Tibial artery (tissue), 4 donors: ENCODE measurements around the gene GIMAP5.
"Not testable (repeated sequence)": the region's sequence is repeated elsewhere in the genome, so short reads cannot be mapped to it uniquely, and the experiment has no call there.

Source experiments
- DNase-seq, 2 donors: peaks; one replicate each; pipeline ENCODE4 v3.0.0-alpha.2; 2019
- H3K27ac ChIP-seq, 2 donors: fragments of 200-600 bp; sonication (generic) in 1 of 2; 1 replicate in 1 of 2; 2 replicates in 1 of 2; pipeline ENCODE4 v1.5.1; 2018 to 2019; ENCODE audit warnings: mild to moderate bottlenecking in 1 of 2
- H3K27me3 ChIP-seq, 2 donors: fragments of 200-600 bp; sonication (generic) in 1 of 2; one replicate each; pipeline versions ENCODE4 v1.5.1 to v1.6.0; 2016 to 2019
- H3K36me3 ChIP-seq, 3 donors: fragments of 200-600 bp; sonication (generic) in 2 of 3; one replicate each; pipeline ENCODE4 v1.5.1; 2016 to 2019; ENCODE audit warnings: mild to moderate bottlenecking in 2 of 3
- H3K4me1 ChIP-seq, 4 donors: fragments of 200-600 bp; sonication (generic) in 2 of 4; 1 replicate in 3 of 4; 2 replicates in 1 of 4; pipeline ENCODE4 v1.5.1; 2016 to 2019
- H3K4me3 ChIP-seq, 2 donors: fragments of 200-600 bp; sonication (generic) in 1 of 2; 1 replicate in 1 of 2; 2 replicates in 1 of 2; pipeline ENCODE4 v1.5.1; 2018 to 2019; ENCODE audit warnings: mild to moderate bottlenecking in 2 of 2
- H3K9me3 ChIP-seq, 3 donors: fragments of 200-600 bp; sonication (generic) in 1 of 3; one replicate each; pipeline ENCODE4 v1.5.1; 2016 to 2019
- CTCF ChIP-seq, 2 experiments: fragments of 200-600 bp in 1 of 2; fragments of 450-650 bp in 1 of 2; IDR thresholded peaks; one replicate each; pipeline ENCODE4 v1.5.1; 2017 to 2019; ENCODE audit warnings: antibody characterized with exemption in 2 of 2, mild to moderate bottlenecking in 1 of 2, moderate library complexity in 1 of 2
- intact Hi-C: fragments of 100-400 bp; cut with DNase I; formaldehyde crosslinking; loops from one replicate; pipeline ENCODE4 v1.15.0; 2023; ENCODE audit warnings: low total_unique reads

The GIMAP5 gene

GRCh38 chr7:150759479-150759878 is 22.3 kb downstream of the GIMAP5 start:
- Histone ChIP-seq H3K9me3 (no peaks in the 10 kb centered on the region), H3K27ac (no peak overlapping the region), H3K4me3 (no peak overlapping the region), H3K27me3 (peaks cover 0 to 2% of the 10 kb centered on the region in 2 donors), H3K36me3 (no peaks in the 10 kb centered on the region), H3K4me1 (no peaks in the 10 kb centered on the region)
- TF ChIP-seq CTCF (IDR thresholded peaks at IDR 0.05), result no peak
- DNase-seq, result no peak
- intact Hi-C loops, result no loop called here

GRCh38 chr7:150766334-150766709 is 29.1 kb downstream of the GIMAP5 start:
- no peaks in the 10 kb centered on the region for H3K9me3 ChIP-seq
- no peak for TF ChIP-seq CTCF (IDR thresholded peaks at IDR 0.05)
- intact Hi-C loops, result no loop called here
- H3K27ac ChIP-seq, result no peak overlapping the region
- H3K27me3 ChIP-seq, result no peaks in the 10 kb centered on the region
- no peaks in the 10 kb centered on the region for H3K36me3 ChIP-seq
- no peak overlapping the region for H3K4me3 ChIP-seq
- H3K4me1 ChIP-seq, result no peaks in the 10 kb centered on the region
- DNase-seq, result no peak

GRCh38 chr7:150769768-150770167 is 32.5 kb downstream of the GIMAP5 start:
- H3K27ac ChIP-seq, result no peak overlapping the region
- no peak overlapping the region for H3K4me3 ChIP-seq
- H3K36me3 ChIP-seq, result no peaks in the 10 kb centered on the region
- DNase-seq, result no peak
- H3K4me1 ChIP-seq, result no peaks in the 10 kb centered on the region
- TF ChIP-seq CTCF (IDR thresholded peaks at IDR 0.05), result no peak
- H3K9me3 ChIP-seq, result peaks cover 0 to 2% (median 0%) of the 10 kb centered on the region in 3 donors
- intact Hi-C loops, result no loop called here
- H3K27me3 ChIP-seq, result no peaks in the 10 kb centered on the region

GRCh38 chr7:150774131-150774530 is 36.9 kb downstream of the GIMAP5 start:
- intact Hi-C loops, H3K4me1 ChIP-seq, H3K27ac ChIP-seq, DNase-seq, H3K36me3 ChIP-seq, H3K9me3 ChIP-seq, H3K27me3 ChIP-seq, H3K4me3 ChIP-seq: not testable (repeated sequence)

- no peak for TF ChIP-seq CTCF (IDR thresholded peaks at IDR 0.05)
- intact Hi-C loops, result no loop called here
- no peak for DNase-seq
- Histone ChIP-seq H3K27ac (no peak overlapping the region), H3K36me3 (no peaks in the 10 kb centered on the region), H3K4me1 (no peaks in the 10 kb centered on the region), H3K27me3 (peaks cover 0 to 12% of the 10 kb centered on the region in 2 donors), H3K9me3 (peaks cover 0 to 2% (median 0%) of the 10 kb centered on the region in 3 donors), H3K4me3 (no peak overlapping the region)
These were observed 41.0 kb downstream of the GIMAP5 start for GRCh38 chr7:150778014-150778737.

GRCh38 chr7:150778738-150779301 is 41.6 kb downstream of the GIMAP5 start:
- Histone ChIP-seq H3K27ac (no peak overlapping the region), H3K4me3 (no peak overlapping the region), H3K9me3 (no peaks in the 10 kb centered on the region), H3K36me3 (no peaks in the 10 kb centered on the region), H3K4me1 (no peaks in the 10 kb centered on the region), H3K27me3 (peaks cover 0 to 12% of the 10 kb centered on the region in 2 donors)
- peak in 1 of 2 donors; percentile 84 for DNase-seq
- intact Hi-C loops, result no loop called here
- peak; percentile 45 to 66 for TF ChIP-seq CTCF (IDR thresholded peaks at IDR 0.05)
